Right cardiac atrium (tissue), 5 donors: Measurements from ENCODE around the gene CSPG4. TPM values are rescaled to one million over a fixed set of nuclear protein-coding genes. Genes with fewer than 3 reads are reported as not detected.
A peak's percentile ranks its signal among the peaks of the same experiment; 100 is the strongest.

Experiments used
- ATAC-seq, 2 donors: fragments of 200-7000 bp; cut with Tn5 transposase; one replicate each; pipeline versions ENCODE4 v1.8.0 to v1.9.1; 2020; ENCODE audit warnings: moderate library complexity in 2 of 2, mild to moderate bottlenecking in 1 of 2
- DNase-seq, 3 donors: peaks; one replicate each; pipeline ENCODE4 v3.0.0-alpha.2; 2020
- H3K27ac ChIP-seq: one replicate; pipeline ENCODE4 v1.5.1; 2013; ENCODE audit warnings: mild to moderate bottlenecking, low read length, control low read depth, moderate library complexity
- H3K27me3 ChIP-seq: one replicate; pipeline ENCODE4 v1.6.1; 2013; ENCODE audit not compliant: control insufficient read depth, insufficient read depth
- H3K4me1 ChIP-seq: one replicate; pipeline ENCODE4 v1.6.1; 2013; ENCODE audit warnings: low read length; ENCODE audit not compliant: control insufficient read depth, insufficient read depth
- H3K4me3 ChIP-seq: one replicate; pipeline ENCODE4 v1.5.1; 2013; ENCODE audit warnings: low read length, control low read depth
- H3K9me3 ChIP-seq: one replicate; pipeline ENCODE4 v1.6.1; 2013; ENCODE audit warnings: low read length; ENCODE audit not compliant: control insufficient read depth
- WGBS: extraction: QIAGEN DNeasy Blood & Tissue Kit; methylation state at CpG from one replicate; pipeline ENCODE4 v1.1.7; 2013; 5-methylcytosine and 5-hydroxymethylcytosine counted together
- intact Hi-C, 4 donors: fragments of 100-400 bp; cut with DNase I; formaldehyde crosslinking; loops; one replicate each; pipeline versions ENCODE4 v1.11.0 to v1.14.0; 2022 to 2023
- polyA plus RNA-seq: library from polyadenylated mRNA; stranded (reverse); fragments of 200-250 nt; gene quantifications from one replicate; pipeline ENCODE4 v1.2.3, GENCODE V29; 2013
- total RNA-seq, 4 donors: library from RNA; stranded (reverse); fragmentation: NEBNext Ultra II Directional; extraction: Animal tissue kit (Norgen Biotek cat#: 25700); gene quantifications; one replicate each; pipeline ENCODE4 v1.2.1, GENCODE V29; 2021
- donor health status: healthy with polysubstance abuse.
- donor health status: DM: no; HTN: yes; CAD: no.
- donor health status: DM: no; HTN: no; CAD: no.
- donor health status: DM: no; HTN: yes; CAD: no; lungs with severe emphysema.
- donor health status: DM: yes; HTN: yes; CAD: no.

The CSPG4 gene
- total and polyA plus RNA-seq, 5 donors: 10.1 to 48.9 (median 14.7) TPM

DNA sequence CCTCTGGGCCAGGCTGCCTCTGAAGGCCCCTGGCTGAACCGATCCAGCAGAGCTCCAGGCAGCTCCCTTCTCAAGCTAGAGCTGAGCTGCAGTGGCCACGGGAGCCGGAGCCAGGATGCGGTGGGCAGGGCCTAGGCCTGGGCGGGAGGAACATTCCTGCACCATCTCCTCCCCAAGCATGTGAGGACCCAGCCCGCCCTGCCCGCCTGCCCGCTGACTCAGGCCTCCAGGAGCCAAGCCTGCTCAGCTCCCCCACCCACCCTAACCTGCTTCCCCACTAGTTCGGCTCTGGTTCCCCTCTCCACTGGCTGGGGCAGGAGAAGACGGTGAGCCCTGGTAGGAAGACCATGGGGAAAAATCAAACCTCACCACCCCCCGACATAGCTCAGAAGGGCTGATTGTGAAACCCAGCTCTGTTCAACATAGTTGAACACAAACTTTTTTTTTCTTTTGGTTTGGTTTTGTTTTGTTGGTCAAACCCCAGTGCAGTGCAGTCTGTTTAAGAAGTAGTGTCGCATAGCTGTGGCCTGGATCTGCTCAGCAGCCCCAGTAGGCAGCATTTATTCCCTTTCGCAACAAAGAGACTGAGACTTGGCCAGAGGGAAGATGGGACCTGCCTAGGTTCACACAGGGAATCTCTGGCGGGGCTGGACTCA lies 51.4 kb downstream of the CSPG4 start:
- peaks cover 7% of the 10 kb centered on the region for H3K4me1 ChIP-seq

DNA sequence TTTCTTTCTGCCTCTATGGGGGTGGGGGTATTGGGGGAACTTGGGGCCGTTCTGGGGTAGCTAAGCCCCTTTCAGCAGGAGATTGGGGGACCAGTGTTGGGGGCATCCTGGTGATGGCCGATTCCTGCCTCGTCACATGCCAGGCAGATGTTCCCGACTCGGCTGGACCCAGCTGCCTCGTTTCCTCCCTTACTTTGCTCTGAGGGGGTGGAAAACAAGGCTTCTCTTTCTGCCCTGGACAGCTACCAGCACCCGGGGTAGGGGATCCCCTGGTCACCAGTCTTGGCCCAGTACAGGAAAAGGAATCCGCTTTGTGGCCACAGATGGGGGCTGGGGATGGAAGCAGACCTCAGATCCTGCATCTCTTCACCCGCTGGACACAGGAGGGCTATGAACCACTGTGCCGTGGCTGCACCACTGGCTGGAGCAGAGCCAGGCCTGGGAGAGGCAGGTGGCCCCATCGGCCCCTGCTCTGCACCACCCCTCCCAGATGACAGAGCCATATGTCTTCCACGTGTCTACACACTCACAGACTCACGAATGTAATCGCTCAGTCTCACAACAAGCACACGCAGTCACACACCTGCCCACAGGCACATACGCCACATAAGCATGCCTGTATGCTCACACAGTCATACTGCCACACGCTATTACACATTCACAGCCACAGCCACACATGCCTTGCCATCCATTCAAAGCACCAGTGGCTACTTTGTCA lies 52.6 kb downstream of the CSPG4 start:
- ATAC-seq (no peak), DNase-seq (peak in 1 of 3 donors; percentile 46)
- Histone ChIP-seq H3K4me1 (peaks cover 7% of the 10 kb centered on the region), H3K27me3 (no peaks in the 10 kb centered on the region), H3K4me3 (no peak overlapping the region), H3K27ac (peak overlapping the region; percentile 59), H3K9me3 (no peaks in the 10 kb centered on the region)
- WGBS: 67% methylated on average over 17 of the region's 17 CpGs
- intact Hi-C loops: no loop called here

More for the DNA sequence above, 51.4 kb downstream of the CSPG4 start:
- Histone ChIP-seq H3K27me3 (no peaks in the 10 kb centered on the region), H3K4me3 (no peak overlapping the region), H3K27ac (peak overlapping the region; percentile 71), H3K9me3 (no peaks in the 10 kb centered on the region)
- intact Hi-C loops: no loop called here
- DNase-seq (peak; percentile 94 to 96 (median 96)), ATAC-seq (peak; percentile 94 to 95)
- WGBS: 38% methylated on average over 14 of the region's 14 CpGs

DNA sequence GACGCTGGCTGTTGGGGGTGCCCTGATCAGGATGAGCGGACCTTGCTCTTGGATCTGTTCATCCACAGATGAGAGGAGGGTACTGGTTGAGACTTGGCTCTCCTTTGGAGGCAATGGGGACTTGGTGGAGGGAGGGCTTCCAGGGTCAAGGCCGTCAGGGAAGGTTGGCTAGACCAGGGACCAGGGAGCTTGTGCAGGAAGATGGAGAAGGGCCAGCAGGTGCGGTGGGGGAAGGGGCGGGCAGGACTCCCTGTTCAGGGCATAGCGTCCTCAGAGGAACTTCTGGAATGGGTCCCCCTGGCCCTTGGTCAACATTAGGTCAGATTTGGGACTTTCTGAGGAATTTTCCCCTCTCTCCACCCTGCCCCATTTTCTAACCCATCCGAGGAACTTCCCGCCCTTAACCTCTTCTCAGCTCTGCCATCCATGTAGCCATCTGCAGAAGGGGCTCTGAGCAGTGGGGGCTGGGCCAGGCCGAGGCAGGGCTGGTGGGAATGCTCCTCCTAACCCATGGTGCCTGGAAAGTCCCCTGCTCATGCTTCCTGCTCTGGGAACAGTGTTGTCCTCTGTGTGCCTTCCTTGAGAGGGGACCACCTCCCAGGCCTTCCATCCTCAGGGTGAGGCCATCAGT lies 53.4 kb downstream of the CSPG4 start:
- DNase-seq (peak in 1 of 3 donors; percentile 62), ATAC-seq (no peak)
- H3K27ac ChIP-seq: no peak overlapping the region
- no peak overlapping the region for H3K4me3 ChIP-seq
- H3K9me3 ChIP-seq: no peaks in the 10 kb centered on the region
- 66% methylated on average over 9 of the region's 9 CpGs for WGBS
- intact Hi-C loops: no loop called here
- no peaks in the 10 kb centered on the region for H3K27me3 ChIP-seq
- peaks cover 9% of the 10 kb centered on the region for H3K4me1 ChIP-seq

DNA sequence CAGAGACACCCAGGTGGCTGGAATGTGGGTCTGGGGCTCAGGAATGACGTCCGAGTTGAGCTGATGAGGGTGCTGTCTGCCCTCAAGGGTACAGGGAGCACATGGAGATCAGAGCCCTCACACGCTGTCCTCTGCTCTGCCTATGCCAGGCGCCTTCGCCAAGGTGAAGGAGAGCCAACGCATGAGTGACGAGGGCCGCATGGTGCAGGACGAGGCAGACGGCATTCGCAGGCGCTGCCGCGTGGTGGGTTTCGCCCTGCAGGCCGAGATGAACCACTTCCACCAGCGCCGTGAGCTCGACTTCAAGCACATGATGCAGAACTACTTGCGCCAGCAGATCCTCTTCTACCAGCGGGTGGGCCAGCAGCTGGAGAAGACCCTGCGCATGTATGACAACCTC lies 55.8 kb downstream of the CSPG4 start:
- WGBS: 91% methylated on average over 22 of the region's 22 CpGs

DNA sequence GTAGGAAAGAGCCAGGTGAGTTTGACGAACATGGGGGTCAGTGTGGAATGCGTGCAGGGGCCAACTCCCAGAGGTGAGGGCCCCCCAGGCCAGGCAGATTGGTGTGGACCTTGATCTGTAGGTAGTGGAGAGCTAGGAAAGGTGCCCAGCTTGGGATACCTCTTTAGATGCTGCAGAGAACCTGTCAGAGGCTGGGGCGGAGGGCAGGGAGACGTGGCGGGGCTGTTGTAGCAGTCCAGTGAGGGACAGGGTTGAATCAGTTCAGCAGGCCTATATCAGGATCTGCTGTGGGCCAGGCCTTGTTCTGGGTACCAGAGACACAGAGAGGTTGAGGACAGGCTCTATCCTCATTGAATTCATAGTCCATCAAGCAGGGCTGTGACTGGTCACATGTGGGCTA lies 56.3 kb downstream of the CSPG4 start:
- H3K4me1 ChIP-seq: peaks cover 16% of the 10 kb centered on the region
- intact Hi-C loops: no loop called here
- 96% methylated on average over 5 of the region's 5 CpGs for WGBS

More for the DNA sequence above, 55.8 kb downstream of the CSPG4 start:
- no peak overlapping the region for H3K27ac ChIP-seq
- ATAC-seq (no peak), DNase-seq (peak in 1 of 3 donors; percentile 47)
- no peak overlapping the region for H3K4me3 ChIP-seq
- intact Hi-C loops: no loop called here
- H3K27me3 ChIP-seq: no peaks in the 10 kb centered on the region
- H3K9me3 ChIP-seq: no peaks in the 10 kb centered on the region
- H3K4me1 ChIP-seq: peaks cover 16% of the 10 kb centered on the region

DNA sequence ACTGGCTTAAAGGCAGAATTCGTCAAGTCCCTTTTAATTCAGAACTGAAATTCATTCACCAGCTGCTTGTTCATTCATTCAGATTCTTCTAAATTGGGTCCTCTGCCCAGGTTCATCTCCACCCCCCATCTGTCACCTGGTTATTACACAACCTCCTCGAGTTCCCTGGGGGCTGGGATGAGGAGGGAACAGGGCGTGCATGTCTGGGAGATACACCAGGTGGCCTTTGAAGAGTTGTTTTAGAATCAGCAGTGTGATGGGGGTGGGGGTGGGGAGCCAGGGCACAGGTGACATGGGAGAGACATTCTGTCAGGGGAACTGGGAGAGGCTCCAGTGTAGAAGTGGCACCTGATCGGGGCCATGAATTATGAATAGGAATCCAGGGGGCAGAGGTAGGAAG lies 56.7 kb downstream of the CSPG4 start:
- intact Hi-C loops: no loop called here
- Histone ChIP-seq H3K4me1 (peaks cover 20% of the 10 kb centered on the region), H3K27ac (no peak overlapping the region), H3K9me3 (no peaks in the 10 kb centered on the region), H3K27me3 (no peaks in the 10 kb centered on the region), H3K4me3 (no peak overlapping the region)
- WGBS: 73% methylated on average over 4 of the region's 4 CpGs
- no peak for DNase-seq
- no peak for ATAC-seq

More for the DNA sequence above, 56.3 kb downstream of the CSPG4 start:
- Histone ChIP-seq H3K27ac (no peak overlapping the region), H3K4me3 (no peak overlapping the region), H3K27me3 (no peaks in the 10 kb centered on the region), H3K9me3 (no peaks in the 10 kb centered on the region)
- no peak for ATAC-seq
- DNase-seq: peak in 1 of 3 donors; percentile 31

DNA sequence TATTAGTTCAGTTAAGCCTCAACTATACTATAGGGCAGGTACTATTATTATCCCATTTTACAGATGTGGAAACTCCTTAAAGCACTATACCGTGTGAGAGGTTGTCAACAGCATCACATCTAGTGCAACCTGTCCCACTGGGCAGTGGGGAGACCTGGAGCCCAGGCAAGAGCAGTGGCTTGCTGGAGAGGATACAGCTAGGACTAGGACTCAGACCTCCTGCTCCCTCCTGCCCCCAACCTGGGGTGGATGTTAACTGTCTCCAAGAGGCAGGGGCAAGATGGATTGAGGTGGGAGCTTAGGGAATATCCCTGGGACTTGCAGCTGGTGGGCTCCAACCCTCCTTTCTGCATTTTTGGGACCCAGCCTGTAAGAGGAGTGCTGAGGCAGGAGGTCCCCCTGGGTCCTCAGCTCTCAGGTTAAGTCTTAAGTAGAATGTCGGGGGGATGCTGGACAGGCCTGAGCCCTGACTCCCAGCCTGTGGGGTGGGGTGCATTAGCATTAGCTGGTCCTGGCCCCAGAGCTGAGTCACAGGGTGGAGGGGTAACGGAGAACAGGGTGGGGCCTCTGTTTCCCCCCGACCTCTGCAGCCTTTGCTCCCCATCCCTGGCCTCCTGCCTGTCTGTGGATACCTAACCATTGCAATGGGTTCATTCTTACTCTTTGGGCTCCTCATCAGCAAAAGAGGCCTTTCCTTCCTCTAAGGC lies 58.3 kb downstream of the CSPG4 start:
- Histone ChIP-seq H3K27ac (no peak overlapping the region), H3K4me3 (no peak overlapping the region), H3K9me3 (no peaks in the 10 kb centered on the region), H3K4me1 (peaks cover 31% of the 10 kb centered on the region), H3K27me3 (no peaks in the 10 kb centered on the region)
- WGBS: 60% methylated on average over 4 of the region's 4 CpGs
- no peak for ATAC-seq
- DNase-seq: peak in 1 of 3 donors; percentile 51
- intact Hi-C loops: no loop called here

DNA sequence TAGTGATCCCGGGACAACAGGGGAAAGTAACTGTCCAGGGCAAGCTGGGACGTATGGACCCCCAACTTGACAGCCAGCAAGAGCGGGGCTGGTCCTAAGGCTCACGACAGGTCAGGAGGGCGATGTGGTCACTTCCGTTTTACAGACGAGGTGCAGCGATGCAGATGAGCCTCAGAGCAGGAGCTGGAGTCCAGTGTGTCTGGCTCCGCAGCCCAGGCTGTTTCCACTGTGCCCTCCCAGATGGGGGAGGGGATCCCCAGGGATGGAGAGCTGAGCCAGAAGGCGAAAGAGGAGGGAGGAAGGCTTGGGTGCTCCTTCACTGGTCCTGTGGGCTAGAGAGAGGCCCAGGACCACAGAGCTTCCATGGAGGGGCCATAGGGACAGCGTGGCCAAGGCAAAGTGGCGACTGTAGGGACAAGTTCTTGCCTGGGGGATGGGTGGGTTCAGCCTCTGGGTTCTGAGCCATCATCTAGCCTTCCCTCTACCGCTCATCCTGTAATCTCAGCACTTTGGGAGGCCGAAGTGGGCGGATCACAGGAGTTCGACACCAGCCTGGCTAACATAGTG lies 59.2 kb downstream of the CSPG4 start:
- Histone ChIP-seq H3K27ac (no peak overlapping the region), H3K9me3 (no peaks in the 10 kb centered on the region), H3K27me3 (no peaks in the 10 kb centered on the region), H3K4me3 (no peak overlapping the region), H3K4me1 (peaks cover 38% of the 10 kb centered on the region)
- intact Hi-C loops: no loop called here
- ATAC-seq: no peak
- peak in 1 of 3 donors; percentile 55 for DNase-seq
- 72% methylated on average over 16 of the region's 16 CpGs for WGBS

DNA sequence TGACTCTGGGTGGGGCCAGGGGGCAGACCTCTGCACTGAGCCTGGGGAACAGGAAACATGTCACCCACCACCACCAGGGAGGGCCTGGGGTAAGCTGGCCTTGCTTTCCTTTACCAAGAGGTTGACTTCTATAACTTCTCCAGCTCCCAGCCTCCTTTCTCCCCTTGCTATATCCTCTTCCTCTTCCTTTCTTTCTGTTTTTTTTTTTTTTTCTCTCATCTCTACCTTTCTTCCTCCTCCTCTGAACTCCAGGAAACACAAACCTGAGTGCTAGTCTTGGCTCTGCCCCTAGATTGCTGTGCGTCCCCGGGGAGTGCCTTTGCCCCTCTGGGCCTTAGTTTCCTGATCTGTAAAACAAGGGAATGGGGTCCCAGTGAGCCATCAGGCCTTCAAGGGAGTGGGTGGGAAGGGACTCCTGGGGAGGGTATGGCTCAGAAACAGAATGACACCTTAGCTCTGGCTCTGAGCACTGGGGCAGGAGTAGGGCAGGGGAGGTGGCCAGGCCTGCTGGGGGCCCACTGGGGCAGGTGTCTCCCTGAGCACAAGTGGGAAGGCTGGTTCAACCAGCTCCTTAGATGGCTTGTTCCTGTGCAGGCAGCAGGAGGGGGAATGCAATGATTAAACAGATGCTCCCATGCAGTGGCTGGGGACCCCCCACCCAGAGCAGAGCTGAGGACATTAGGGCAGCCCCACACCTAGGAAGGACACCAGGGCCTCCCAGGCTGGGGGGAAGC lies 60.7 kb downstream of the CSPG4 start:
- ATAC-seq (no peak), DNase-seq (no peak)
- Histone ChIP-seq H3K9me3 (no peaks in the 10 kb centered on the region), H3K4me3 (no peak overlapping the region), H3K4me1 (peaks cover 38% of the 10 kb centered on the region), H3K27me3 (no peaks in the 10 kb centered on the region), H3K27ac (peak overlapping the region; percentile 3)
- 45% methylated on average over 2 of the region's 2 CpGs for WGBS
- intact Hi-C loops: no loop called here
